GM18526 (cell line): ENCODE measurements around the gene SPTSSB.

Experiments used
- POLR2A ChIP-seq: IDR thresholded peaks from 3 replicates; pipeline ENCODE4 v1.6.1; 2011; ENCODE audit not compliant: insufficient read length; ENCODE audit errors: extremely low read depth

The SPTSSB gene

GRCh38 chr3:161371441-161372320 lies at the start of gene SPTSSB:
Gene SPTSSB, minus strand, starts transcription at chr3:161371517. Its CDS starts 25,194 bp downstream, at chr3:161346323.
- no peak for TF ChIP-seq POLR2A

GRCh38 chr3:161420746-161421145 lies 49.4 kb upstream of the SPTSSB start:
- TF ChIP-seq POLR2A = no peak

GRCh38 chr3:161419555-161420333 lies 48.4 kb upstream of the SPTSSB start:
- no peak for TF ChIP-seq POLR2A

- TF ChIP-seq POLR2A = no peak
Measured at GRCh38 chr3:161415506-161416231, 44.4 kb upstream of the SPTSSB start.

GRCh38 chr3:161414907-161415306 lies 43.6 kb upstream of the SPTSSB start:
- TF ChIP-seq POLR2A = no peak

GRCh38 chr3:161413855-161414210 lies 42.5 kb upstream of the SPTSSB start:
- TF ChIP-seq POLR2A = no peak

GRCh38 chr3:161413127-161413854 lies 42.0 kb upstream of the SPTSSB start:
- TF ChIP-seq POLR2A = no peak

- TF ChIP-seq POLR2A = no peak
Measured at GRCh38 chr3:161412123-161412522, 40.8 kb upstream of the SPTSSB start.

- no peak for TF ChIP-seq POLR2A
Measured at GRCh38 chr3:161409858-161410257, 38.5 kb upstream of the SPTSSB start.

- TF ChIP-seq POLR2A = no peak
Measured at GRCh38 chr3:161409069-161409468, 37.8 kb upstream of the SPTSSB start.

- no peak for TF ChIP-seq POLR2A
Measured at GRCh38 chr3:161406594-161407555, 35.6 kb upstream of the SPTSSB start.

- no peak for TF ChIP-seq POLR2A
Measured at GRCh38 chr3:161405836-161406235, 34.5 kb upstream of the SPTSSB start.

GRCh38 chr3:161405087-161405486 lies 33.8 kb upstream of the SPTSSB start:
- no peak for TF ChIP-seq POLR2A

GRCh38 chr3:161403251-161403650 lies 31.9 kb upstream of the SPTSSB start:
- TF ChIP-seq POLR2A = no peak
